Hematopoietic multipotent progenitor cell treated with erythropoietin and hydrocortisone succinate and interleukin-3 and kit ligand, for 17 days (in vitro differentiated cells): ENCODE results near the gene PRICKLE2.

Experiments used
- DNase-seq: peaks from one replicate; pipeline ENCODE4 v3.0.0-alpha.2; 2015; ENCODE audit warnings: low spot score

Gene PRICKLE2, protein sequence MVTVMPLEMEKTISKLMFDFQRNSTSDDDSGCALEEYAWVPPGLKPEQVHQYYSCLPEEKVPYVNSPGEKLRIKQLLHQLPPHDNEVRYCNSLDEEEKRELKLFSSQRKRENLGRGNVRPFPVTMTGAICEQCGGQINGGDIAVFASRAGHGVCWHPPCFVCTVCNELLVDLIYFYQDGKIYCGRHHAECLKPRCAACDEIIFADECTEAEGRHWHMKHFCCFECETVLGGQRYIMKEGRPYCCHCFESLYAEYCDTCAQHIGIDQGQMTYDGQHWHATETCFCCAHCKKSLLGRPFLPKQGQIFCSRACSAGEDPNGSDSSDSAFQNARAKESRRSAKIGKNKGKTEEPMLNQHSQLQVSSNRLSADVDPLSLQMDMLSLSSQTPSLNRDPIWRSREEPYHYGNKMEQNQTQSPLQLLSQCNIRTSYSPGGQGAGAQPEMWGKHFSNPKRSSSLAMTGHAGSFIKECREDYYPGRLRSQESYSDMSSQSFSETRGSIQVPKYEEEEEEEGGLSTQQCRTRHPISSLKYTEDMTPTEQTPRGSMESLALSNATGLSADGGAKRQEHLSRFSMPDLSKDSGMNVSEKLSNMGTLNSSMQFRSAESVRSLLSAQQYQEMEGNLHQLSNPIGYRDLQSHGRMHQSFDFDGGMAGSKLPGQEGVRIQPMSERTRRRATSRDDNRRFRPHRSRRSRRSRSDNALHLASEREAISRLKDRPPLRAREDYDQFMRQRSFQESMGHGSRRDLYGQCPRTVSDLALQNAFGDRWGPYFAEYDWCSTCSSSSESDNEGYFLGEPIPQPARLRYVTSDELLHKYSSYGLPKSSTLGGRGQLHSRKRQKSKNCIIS

GRCh38 chr3:64224826-64225610 lies at the start of gene PRICKLE2:
PRICKLE2 (minus strand) TSS chr3:64225466; CDS start chr3:64198927, 26,539 bp downstream.
- no peak for DNase-seq

- DNase-seq, result no peak
These were observed 47.6 kb upstream of the PRICKLE2 start for GRCh38 chr3:64272842-64273241.

DNA sequence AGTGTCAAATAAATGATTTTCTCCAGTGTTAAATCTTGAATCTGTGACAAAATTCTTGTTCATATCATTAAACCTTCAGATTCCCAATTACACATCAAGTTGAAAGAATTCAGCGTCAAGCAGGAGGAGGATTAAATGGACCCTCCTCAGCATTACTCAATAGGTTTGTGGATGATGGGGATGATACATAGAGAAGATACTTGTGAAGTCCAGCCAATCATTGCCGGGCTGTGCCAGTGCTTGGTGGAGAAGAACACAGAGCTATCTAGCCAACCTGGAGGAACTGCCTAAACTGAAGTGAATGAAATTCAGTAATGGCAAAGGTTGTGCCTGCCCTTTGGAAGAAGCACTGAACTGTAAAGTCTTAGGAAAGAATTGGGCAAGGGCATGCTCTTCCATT lies 47.0 kb upstream of the PRICKLE2 start:
- no peak for DNase-seq

- no peak for DNase-seq
These were observed 46.4 kb upstream of the PRICKLE2 start for GRCh38 chr3:64271631-64272030.

DNA sequence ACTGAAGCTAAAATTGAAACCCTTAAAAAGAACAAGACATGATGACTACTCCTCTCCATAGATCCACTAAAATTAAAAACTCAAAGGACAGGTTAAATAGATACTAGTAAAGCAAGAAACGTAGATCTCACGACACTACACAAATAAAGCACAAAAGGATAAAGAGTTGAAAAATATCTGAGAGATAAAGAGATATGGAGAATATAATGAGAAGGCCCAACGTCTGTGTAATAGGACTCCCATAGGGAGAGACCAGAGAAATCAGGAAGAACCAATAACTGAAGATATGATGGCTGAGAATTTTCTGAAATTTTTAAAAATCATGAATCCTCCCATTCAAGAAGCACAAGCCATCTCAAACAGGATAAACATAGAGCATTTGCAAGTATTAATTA lies 45.6 kb upstream of the PRICKLE2 start:
- DNase-seq, result no peak

DNA sequence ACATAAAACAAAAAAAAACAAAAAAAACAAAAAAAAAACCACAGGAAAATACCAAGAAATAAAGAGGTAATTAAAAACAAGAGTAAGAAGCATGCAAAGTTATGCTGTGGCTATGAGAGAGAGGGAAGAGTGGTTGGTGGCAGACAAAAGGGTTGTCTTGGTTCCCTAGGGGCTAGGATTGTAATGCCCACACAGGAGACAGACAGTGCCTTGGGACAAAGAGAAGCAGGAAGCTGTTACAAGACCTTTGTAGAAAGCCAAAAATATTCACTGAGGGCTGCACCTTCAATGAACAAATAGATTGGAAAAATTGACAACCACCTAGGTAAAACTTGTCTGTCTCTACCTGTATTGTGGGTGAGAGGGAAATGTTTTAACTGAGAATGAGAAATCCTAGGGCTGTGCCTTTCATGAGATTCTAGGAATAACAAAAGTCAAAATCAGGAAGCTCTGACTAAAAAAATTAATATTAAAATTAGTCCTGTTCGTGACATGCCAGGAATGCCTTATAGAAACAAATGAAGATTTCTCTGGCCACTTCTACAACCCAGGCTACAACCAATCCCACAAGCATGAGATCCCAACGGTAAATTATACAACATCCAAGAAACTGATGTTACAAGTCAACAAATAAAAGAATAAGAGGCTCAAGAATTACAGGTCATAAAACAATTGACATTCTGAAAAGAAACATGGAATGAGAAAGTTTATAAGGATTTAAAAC lies 45.0 kb upstream of the PRICKLE2 start:
- DNase-seq, result no peak

DNA sequence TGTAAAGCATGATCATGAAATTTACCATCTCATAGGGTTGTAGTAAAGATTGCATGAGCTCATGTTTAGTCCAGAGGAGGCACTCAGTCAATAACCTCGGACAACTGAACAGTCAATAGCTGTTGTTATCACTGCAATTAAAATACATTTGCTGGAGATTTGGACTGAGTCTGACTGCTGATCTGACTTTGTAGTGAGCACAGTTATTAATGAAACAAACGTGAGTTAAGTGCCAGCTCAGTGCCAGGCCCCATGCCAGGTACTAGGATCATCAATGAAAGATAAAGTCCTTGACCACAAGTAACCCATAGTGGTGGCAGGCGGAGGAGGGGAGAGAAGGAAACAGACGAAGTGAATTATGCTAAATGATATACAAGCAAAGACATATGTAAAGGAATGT lies 43.7 kb upstream of the PRICKLE2 start:
- DNase-seq, result no peak

GRCh38 chr3:64267721-64268604 lies 42.7 kb upstream of the PRICKLE2 start:
- DNase-seq, result no peak

GRCh38 chr3:64266983-64267382 lies 41.7 kb upstream of the PRICKLE2 start:
- DNase-seq, result no peak

DNA sequence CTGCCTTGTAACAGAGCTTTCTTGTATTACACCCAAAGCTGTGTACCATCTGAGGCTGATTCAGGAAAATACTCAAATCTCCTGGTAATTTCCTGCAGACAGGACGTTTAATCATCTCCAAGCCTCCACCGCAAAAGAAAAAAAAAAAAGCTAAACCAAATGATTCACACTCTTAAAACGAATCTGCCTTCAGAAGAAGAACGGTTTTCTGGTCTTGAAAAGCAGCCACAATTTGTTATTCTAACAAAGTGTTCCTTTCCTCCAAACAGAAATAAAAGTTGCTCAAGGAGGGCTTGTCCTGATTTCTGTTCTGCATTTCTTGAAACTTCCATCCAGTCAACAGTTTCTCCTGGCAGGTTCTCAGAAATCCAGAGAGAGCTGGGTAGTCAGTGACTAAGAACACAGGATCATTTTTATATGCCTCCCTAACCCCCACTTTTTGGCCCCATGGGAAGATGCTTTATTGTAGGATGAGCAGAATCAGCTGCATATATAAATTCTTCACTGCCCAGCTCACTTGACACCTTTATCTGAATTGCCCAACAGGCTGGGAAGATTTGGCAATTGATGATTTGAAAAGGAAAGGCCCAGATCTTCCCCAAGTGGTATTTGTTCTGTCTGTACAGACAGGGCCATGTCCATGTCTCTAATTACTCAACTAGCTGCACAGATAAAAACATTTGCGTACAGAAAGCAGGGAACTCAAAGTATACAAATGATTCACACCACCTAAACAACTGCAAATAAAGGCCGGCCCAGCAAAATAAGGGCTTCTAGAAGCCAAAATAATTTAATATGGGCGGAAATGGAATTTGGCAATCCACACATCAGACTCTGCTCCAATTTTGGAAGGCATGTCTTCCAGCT lies 41.0 kb upstream of the PRICKLE2 start:
- DNase-seq, result no peak

- no peak for DNase-seq
These were observed 40.4 kb upstream of the PRICKLE2 start for GRCh38 chr3:64265646-64266045.

DNA sequence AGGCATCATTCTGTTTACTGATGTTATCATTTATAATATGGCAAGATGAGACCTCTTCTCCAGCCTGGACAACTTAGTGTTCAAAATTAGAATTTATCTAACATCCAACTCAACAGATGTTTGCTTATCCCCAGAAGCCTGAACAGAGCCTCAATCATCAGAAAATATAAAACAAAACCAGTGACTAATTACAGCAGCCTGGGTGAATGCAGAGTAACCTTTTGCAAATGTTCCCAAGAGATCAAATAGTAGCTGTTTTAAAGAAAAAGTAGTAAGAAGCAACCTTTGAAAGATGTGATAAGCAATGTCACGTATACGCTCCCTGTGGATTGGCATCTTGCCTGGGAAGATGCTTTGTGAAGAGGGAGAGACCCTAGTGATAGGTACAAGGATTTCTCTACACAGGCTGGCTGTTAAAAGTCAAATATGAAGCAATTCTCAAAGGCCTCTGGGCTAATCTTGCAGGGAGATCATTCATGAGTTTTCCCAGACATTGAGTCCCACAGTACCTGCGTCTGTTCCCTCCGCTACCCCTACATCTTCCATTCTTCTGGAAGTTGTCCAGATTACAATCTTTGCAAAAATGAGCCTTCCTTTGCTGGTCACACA lies 39.3 kb upstream of the PRICKLE2 start:
- no peak for DNase-seq

- DNase-seq, result no peak
These were observed 37.4 kb upstream of the PRICKLE2 start for GRCh38 chr3:64262574-64263114.

DNA sequence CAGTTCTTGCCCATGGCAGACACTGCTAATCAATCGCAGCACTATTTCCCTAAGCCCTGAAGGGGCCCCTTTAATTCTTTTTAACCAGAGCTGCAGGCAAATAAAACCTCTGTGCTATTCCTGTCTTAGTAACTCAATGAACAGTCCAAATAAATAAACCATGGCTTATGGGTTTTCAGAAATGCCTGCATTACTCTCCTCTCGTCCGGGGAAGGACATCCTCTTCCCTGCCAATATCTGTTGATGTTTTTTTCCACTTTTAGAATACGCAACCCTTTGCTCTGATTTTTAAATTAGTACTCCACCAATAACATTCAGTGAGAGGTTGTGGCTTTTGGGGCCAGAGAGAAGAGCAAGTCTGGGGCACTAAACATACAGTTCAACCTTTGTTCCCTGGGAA lies 35.2 kb upstream of the PRICKLE2 start:
- no peak for DNase-seq

- DNase-seq, result no peak
These were observed 34.4 kb upstream of the PRICKLE2 start for GRCh38 chr3:64259636-64260035.

- no peak for DNase-seq
These were observed 32.0 kb upstream of the PRICKLE2 start for GRCh38 chr3:64257100-64257755.

- no peak for DNase-seq
These were observed 30.6 kb upstream of the PRICKLE2 start for GRCh38 chr3:64255741-64256340.

DNA sequence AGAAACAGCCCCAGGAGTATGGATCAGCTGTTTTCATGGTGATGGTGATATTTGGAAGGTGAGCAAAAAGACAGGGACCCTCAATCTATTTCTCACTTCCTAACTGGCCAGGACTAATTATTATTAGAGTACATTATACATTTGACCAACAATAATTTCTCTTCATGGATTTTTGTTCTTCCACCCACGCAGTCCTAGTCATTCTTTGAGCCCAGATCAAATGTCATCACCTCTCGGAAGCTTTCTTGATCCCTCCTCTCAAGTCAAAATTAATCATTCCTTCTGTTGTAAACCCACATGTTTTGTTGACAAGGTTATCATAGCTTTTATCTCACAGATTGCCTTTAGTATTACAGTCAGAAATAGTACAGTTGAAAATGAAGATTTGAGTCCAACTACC lies 29.2 kb upstream of the PRICKLE2 start:
- no peak for DNase-seq
